Endodermal cell (in vitro differentiated cells): ENCODE data around the gene SRCAP. TPM values are rescaled to one million over a fixed set of nuclear protein-coding genes. Genes with fewer than 3 reads are reported as not detected.

Experiments
- DNase-seq: peaks from one replicate; pipeline ENCODE4 v3.0.0-alpha.2; 2017
- H3K27ac ChIP-seq: 2 replicates; pipeline ENCODE4 v1.5.1; 2013; ENCODE audit warnings: mild to moderate bottlenecking, low read depth, low read length, moderate library complexity
- H3K27me3 ChIP-seq: 2 replicates; pipeline ENCODE4 v1.6.1; 2013; ENCODE audit warnings: mild to moderate bottlenecking, low read length, moderate library complexity; ENCODE audit not compliant: insufficient read depth, control insufficient read depth, poor library complexity, severe bottlenecking
- H3K36me3 ChIP-seq: 2 replicates; pipeline ENCODE4 v1.7.0; 2013; ENCODE audit warnings: mild to moderate bottlenecking, low read length, moderate library complexity; ENCODE audit not compliant: control insufficient read depth, insufficient read depth
- H3K4me1 ChIP-seq: one replicate; pipeline ENCODE4 v1.7.0; 2013; ENCODE audit warnings: low read length; ENCODE audit not compliant: control insufficient read depth, insufficient read depth
- H3K4me3 ChIP-seq: 2 replicates; pipeline ENCODE4 v1.5.1; 2013; ENCODE audit warnings: mild to moderate bottlenecking, low read length, moderate library complexity
- H3K9ac ChIP-seq: 2 replicates; pipeline ENCODE4 v1.6.1; 2013; ENCODE audit warnings: mild to moderate bottlenecking, low read length, moderate library complexity; ENCODE audit not compliant: poor library complexity, severe bottlenecking; ENCODE audit errors: extremely low read depth
- H3K9me3 ChIP-seq: 2 replicates; pipeline ENCODE4 v1.6.1; 2013; ENCODE audit warnings: mild to moderate bottlenecking, low read length, moderate library complexity; ENCODE audit not compliant: control insufficient read depth
- H3K27ac Mint-ChIP-seq: 2 replicates; pipeline ENCODE4 v1.8.0; 2020; ENCODE audit warnings: mixed read lengths
- H3K27me3 Mint-ChIP-seq: 2 replicates; pipeline ENCODE4 v1.8.0; 2021; ENCODE audit warnings: mild to moderate bottlenecking, mixed read lengths; ENCODE audit not compliant: insufficient read depth
- H3K36me3 Mint-ChIP-seq: 2 replicates; pipeline ENCODE4 v1.8.0; 2020; ENCODE audit warnings: low read depth, mixed read lengths
- H3K4me1 Mint-ChIP-seq: 2 replicates; pipeline ENCODE4 v1.8.0; 2020; ENCODE audit warnings: mixed read lengths
- H3K4me3 Mint-ChIP-seq: 2 replicates; pipeline ENCODE4 v1.8.0; 2020; ENCODE audit warnings: mild to moderate bottlenecking, moderate library complexity, mixed read lengths
- H3K9me3 Mint-ChIP-seq: 2 replicates; pipeline ENCODE4 v1.8.0; 2020; ENCODE audit warnings: mild to moderate bottlenecking, mixed read lengths
- WGBS, 2 experiments: methylation state at CpG; one replicate each; pipeline versions ENCODE4 v1.1.5 to v1.1.7; 2013; ENCODE audit warnings: missing lambda C conversion rate in 2 of 2, mixed read lengths in 1 of 2; ENCODE audit not compliant: insufficient coverage in 1 of 2, insufficient read length in 1 of 2; 5-methylcytosine and 5-hydroxymethylcytosine counted together
- total RNA-seq, 2 donors: library from RNA; stranded (reverse); fragmentation: NEBNext Ultra II Directional in 1 of 2; extraction: Animal tissue kit (Norgen Biotek cat#: 25700) in 1 of 2; gene quantifications; 2 replicates in 1 of 2; 3 replicates in 1 of 2; pipeline ENCODE4 v1.2.1, GENCODE V29; 2021
- TF ChIP-seq, protein P1 (sequence below): fragments of 200-600 bp; sonication (generic); conservative IDR thresholded peaks from 2 replicates; pipeline ENCODE4 v1.5.0; 2021; ENCODE audit warnings: antibody characterized with exemption, mild to moderate bottlenecking

Gene SRCAP
- total RNA-seq, 2 donors from 2014 or later, result 57.7 to 66.9 TPM

- Histone ChIP-seq H3K27me3 (no peaks in the 10 kb centered on the region), H3K27ac (no peak overlapping the region), H3K36me3 (peaks cover 84% of the 10 kb centered on the region), H3K9ac (no peak overlapping the region), H3K4me1 (no peaks in the 10 kb centered on the region), H3K9me3 (no peaks in the 10 kb centered on the region), H3K4me3 (no peak overlapping the region)
- H3K4me1 Mint-ChIP-seq, result no peaks in the 10 kb centered on the region
- no peak overlapping the region for H3K27ac Mint-ChIP-seq
- no peak overlapping the region for H3K4me3 Mint-ChIP-seq
- no peak for DNase-seq
- no peaks in the 10 kb centered on the region for H3K9me3 Mint-ChIP-seq
- H3K36me3 Mint-ChIP-seq, result peaks cover 72% of the 10 kb centered on the region
- no peaks in the 10 kb centered on the region for H3K27me3 Mint-ChIP-seq
- TF ChIP-seq, protein P1, sequence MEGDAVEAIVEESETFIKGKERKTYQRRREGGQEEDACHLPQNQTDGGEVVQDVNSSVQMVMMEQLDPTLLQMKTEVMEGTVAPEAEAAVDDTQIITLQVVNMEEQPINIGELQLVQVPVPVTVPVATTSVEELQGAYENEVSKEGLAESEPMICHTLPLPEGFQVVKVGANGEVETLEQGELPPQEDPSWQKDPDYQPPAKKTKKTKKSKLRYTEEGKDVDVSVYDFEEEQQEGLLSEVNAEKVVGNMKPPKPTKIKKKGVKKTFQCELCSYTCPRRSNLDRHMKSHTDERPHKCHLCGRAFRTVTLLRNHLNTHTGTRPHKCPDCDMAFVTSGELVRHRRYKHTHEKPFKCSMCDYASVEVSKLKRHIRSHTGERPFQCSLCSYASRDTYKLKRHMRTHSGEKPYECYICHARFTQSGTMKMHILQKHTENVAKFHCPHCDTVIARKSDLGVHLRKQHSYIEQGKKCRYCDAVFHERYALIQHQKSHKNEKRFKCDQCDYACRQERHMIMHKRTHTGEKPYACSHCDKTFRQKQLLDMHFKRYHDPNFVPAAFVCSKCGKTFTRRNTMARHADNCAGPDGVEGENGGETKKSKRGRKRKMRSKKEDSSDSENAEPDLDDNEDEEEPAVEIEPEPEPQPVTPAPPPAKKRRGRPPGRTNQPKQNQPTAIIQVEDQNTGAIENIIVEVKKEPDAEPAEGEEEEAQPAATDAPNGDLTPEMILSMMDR, result no peak
- 89 to 97% methylated on average over 1 to 2 of the region's 3 CpGs for WGBS, 2 experiments
Observed at GRCh38 chr16:30731411-30731810, 32.4 kb downstream of the SRCAP start.

DNA sequence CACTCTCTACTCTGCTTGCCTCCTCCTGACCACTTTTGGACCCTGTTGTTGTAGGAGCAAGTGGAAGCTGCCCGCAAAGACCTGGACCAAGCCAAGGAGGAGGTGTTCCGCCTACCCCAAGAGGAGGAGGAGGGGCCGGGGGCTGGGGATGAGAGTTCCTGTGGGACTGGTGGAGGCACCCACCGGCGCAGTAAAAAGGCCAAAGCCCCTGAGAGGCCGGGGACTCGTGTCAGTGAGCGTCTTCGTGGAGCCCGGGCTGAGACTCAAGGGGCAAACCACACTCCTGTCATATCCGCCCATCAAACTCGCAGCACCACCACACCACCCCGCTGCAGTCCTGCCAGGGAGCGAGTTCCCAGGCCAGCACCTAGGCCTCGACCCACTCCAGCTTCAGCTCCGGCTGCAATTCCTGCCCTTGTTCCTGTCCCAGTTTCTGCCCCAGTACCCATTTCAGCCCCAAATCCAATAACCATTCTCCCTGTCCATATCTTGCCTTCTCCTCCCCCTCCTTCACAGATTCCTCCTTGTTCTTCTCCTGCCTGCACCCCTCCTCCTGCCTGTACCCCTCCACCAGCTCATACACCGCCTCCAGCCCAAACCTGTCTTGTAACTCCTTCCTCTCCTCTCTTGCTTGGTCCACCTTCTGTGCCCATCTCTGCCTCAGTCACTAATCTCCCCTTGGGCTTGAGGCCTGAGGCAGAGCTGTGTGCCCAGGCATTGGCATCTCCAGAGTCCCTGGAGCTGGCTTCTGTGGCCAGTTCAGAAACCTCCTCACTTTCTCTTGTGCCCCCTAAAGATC lies 38.2 kb downstream of the SRCAP start:
- peaks cover 68% of the 10 kb centered on the region for H3K36me3 Mint-ChIP-seq
- Histone ChIP-seq H3K9ac (no peak overlapping the region), H3K27me3 (no peaks in the 10 kb centered on the region), H3K27ac (no peak overlapping the region), H3K9me3 (no peaks in the 10 kb centered on the region), H3K36me3 (peaks cover 75% of the 10 kb centered on the region), H3K4me3 (no peak overlapping the region), H3K4me1 (no peaks in the 10 kb centered on the region)
- H3K27ac Mint-ChIP-seq, result peak overlapping the region; percentile 48
- TF ChIP-seq, protein P1, result no peak
- H3K27me3 Mint-ChIP-seq, result no peaks in the 10 kb centered on the region
- H3K4me3 Mint-ChIP-seq, result no peak overlapping the region
- no peaks in the 10 kb centered on the region for H3K9me3 Mint-ChIP-seq
- peaks cover 9% of the 10 kb centered on the region for H3K4me1 Mint-ChIP-seq
- DNase-seq, result no peak
- 97 to 98% methylated on average over 15 to 17 of the region's 17 CpGs for WGBS, 2 experiments

GRCh38 chr16:30737794-30738648 lies 39.0 kb downstream of the SRCAP start:
- no peaks in the 10 kb centered on the region for H3K9me3 ChIP-seq
- no peaks in the 10 kb centered on the region for H3K27me3 ChIP-seq
- Mint-ChIP-seq H3K4me1 (peaks cover 9% of the 10 kb centered on the region), H3K27me3 (no peaks in the 10 kb centered on the region), H3K4me3 (no peak overlapping the region), H3K36me3 (peaks cover 66% of the 10 kb centered on the region), H3K27ac (no peak overlapping the region), H3K9me3 (no peaks in the 10 kb centered on the region)
- peaks cover 73% of the 10 kb centered on the region for H3K36me3 ChIP-seq
- no peak for DNase-seq
- no peak overlapping the region for H3K27ac ChIP-seq
- H3K4me1 ChIP-seq, result no peaks in the 10 kb centered on the region
- H3K9ac ChIP-seq, result no peak overlapping the region
- H3K4me3 ChIP-seq, result no peak overlapping the region
- 95 to 97% methylated on average over 12 to 25 of the region's 25 CpGs for WGBS, 2 experiments
- TF ChIP-seq, protein P1, result no peak
